GM18505 (cell line): Measurements from ENCODE around the gene ASIC4.

Experiments used
- ATAC-seq: cut with Tn5 transposase; IDR thresholded peaks from one replicate; pipeline ENCODE4 v1.9.1; 2021; ENCODE audit not compliant: unreplicated experiment
- POLR2A ChIP-seq: IDR thresholded peaks from 4 replicates; pipeline ENCODE4 v1.6.1; 2011; ENCODE audit warnings: borderline replicate concordance; ENCODE audit not compliant: insufficient read depth, insufficient read length; ENCODE audit errors: extremely low read depth

ASIC4 gene

GRCh38 chr2:219496825-219497494 is 17.3 kb upstream of the ASIC4 start:
- TF ChIP-seq POLR2A: no peak

GRCh38 chr2:219497495-219498279 is 16.6 kb upstream of the ASIC4 start:
- no peak for ATAC-seq
- TF ChIP-seq POLR2A: no peak

More at GRCh38 chr2:219496825-219497494, 17.3 kb upstream of the ASIC4 start:
- no peak for ATAC-seq

DNA sequence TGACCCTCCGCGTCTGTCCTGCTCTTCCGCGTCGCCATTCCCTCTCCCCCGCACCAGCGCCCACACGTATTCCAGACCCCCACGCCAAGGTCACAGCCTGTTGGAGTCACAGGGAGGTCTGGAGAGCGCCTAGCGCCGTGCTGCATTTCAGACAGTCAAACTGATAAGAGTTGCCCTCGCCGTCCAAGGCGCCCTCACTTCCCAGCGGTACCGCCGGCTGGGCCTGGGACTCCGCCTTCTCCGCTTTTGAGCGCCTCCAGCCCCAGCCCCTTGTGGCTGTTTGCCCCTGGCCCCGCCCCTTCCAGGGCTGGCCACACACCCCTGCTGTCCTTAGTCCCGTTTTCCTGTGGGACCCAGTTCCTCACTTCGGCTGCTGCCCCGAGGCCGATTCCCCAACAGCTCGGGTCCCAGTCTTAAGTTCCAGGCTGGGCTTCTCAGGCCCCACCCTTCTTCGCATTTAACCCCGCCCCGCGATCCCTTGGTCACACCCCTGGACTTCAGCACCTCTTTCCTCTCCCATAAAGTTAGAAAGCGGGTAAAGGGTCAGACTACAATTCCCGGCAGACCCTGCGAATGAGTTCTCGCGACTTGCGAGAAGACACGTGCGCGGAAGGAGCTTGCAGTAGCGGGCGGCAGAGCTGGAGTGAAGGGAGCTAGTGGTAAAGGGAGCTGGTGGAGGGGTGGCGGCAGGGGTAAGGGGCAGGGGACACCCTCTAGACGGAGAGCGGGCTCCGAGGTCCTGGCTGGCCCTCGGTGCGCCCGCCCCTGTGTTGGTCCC is 15.8 kb upstream of the ASIC4 start, which contains the start of gene GMPPA:
GMPPA (plus strand) TSS at position 612 of the 778 bp plus-strand sequence. CDS start 1,085 bp downstream, outside the sequence.
- peak; percentile 89 for ATAC-seq
- TF ChIP-seq POLR2A: peak; percentile 89

DNA sequence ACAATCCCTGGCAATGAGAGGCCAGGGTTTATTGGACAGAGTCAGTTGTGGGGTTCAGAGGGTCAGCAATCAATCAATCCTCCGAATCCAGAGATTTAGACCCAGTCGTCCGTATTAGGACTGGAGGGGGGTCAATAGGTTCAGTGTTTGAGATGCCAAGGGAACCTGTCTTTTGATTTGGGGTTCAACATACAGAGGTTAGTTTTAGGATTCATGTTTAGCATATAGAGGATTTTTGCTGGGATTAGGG is 15.3 kb upstream of the ASIC4 start:
- TF ChIP-seq POLR2A: no peak
- ATAC-seq: no peak

DNA sequence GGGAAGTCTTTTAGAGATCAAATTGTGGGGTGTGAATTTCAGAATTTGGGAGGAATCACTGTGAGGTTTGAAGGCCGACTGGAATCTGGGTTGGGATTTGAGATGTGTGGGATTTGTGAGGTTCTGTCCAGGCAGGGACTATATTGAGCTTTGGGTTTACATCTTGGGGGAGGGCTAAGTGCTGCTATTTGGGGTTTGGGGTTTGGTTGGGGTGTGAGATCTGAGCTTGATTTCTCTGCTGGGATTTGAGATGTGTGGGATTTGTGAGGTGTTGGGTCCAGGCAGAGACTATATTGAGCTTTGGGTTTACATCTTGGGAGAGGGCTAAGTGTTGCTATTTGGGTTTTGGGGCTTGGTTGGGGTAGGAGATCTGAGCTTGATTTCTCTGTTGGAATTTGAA is 14.7 kb upstream of the ASIC4 start:
- TF ChIP-seq POLR2A: no peak
- no peak for ATAC-seq

- no peak for ATAC-seq
- TF ChIP-seq POLR2A: no peak
These were observed 14.1 kb upstream of the ASIC4 start for GRCh38 chr2:219500135-219500534.

DNA sequence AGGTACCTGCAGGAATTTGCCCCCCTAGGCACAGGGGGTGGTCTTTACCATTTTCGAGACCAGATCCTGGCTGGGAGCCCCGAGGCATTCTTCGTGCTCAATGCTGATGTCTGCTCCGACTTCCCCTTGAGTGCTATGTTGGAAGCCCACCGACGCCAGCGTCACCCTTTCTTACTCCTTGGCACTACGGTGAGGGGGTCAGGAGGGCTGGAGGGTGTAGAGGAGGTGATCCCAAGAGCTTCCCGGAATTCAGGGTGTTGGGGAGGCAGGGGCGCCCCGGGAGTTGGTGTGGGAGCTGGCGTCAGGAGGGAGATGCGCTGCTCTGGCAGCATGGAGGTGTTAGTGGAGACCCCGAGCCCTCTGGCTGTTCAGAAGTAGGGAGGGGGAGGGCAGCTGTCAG is 12.4 kb upstream of the ASIC4 start:
- ATAC-seq: no peak
- TF ChIP-seq POLR2A: no peak

DNA sequence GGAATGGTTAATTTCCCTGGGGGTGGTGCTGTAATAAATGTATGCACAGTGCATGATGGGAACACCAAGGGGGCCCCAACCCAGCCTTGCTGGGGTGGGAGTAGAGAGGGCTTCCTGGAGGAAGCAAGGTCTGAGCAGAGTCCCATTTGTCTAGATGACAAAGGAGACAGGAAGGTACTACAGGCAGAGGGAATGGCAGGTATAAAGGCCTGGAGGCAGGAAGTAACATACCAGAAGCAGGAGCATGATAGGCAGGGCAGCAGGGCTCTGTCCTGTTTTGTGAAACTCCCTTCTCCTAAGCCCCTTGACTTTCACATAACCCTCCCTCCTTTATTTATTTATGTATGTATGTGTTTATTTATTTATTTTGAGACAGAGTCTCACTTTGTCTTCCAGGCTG is 11.7 kb upstream of the ASIC4 start:
- TF ChIP-seq POLR2A: no peak
- no peak for ATAC-seq

DNA sequence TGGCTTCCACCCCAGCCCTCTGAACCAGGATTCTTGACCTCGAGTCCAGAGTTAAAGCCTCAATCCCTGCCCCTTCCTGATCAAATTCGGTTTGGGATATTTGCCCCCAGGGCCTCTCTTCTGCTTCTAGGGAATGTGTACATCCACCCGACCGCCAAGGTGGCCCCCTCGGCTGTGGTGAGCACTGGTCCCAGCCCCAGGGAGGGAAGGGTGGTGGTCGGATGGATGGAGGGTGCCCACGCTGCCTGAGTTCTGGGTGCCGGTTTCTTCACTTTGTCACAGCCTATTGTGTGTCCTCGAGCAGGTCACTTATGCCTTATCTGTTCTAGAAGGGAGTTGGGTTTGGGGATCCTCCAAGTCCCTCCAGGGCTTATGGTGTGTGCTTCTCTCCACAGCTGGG is 8.7 kb upstream of the ASIC4 start:
- no peak for ATAC-seq
- TF ChIP-seq POLR2A: no peak

GRCh38 chr2:219506153-219506801 is 8.0 kb upstream of the ASIC4 start:
- TF ChIP-seq POLR2A: no peak
- ATAC-seq: no peak

DNA sequence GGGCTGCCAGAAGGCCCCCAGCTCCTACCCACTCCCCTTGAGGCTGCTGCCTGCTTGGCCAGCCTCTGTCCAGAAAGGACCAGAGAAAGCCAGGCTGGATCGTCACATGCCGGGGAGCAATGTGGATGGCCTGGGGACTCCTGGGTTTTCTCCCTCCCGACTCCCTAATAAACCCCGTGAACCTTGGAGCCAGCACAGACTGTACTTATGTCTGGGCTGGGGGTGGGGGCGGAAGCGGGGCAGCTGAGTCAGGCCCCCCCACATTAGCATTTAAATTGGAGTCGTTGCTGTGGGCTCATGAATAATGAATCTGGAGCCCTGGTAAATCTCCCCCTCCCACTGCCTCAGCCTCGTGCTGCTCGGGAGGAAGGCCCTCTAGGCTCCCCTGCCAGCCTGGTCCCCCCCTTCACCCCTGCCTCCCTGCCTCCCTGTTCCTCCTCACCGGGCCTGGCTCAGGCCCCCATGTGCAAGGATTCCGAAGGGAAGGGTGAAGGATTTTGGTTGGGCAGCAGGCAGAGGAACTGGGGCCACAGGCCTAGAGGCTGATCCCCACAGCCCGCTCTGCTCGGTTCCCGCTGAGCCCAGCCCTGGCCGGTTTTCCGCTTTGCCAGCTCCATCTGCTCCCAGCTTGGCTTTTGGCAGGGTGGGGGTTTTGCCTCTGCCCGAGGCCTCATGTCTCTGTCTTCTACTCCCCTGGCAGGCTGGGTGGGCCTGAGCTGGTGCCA is 7.3 kb upstream of the ASIC4 start:
- no peak for ATAC-seq
- no peak for TF ChIP-seq POLR2A

GRCh38 chr2:219507581-219508443 is 6.5 kb upstream of the ASIC4 start:
- no peak for TF ChIP-seq POLR2A
- ATAC-seq: no peak
